NK-92 treated with Interleukin-12 subunit alpha and Interleukin-12 subunit beta, amount 100 ng/mL, for 24 hours (cell line): ENCODE measurements around the gene MFSD6L.
"Not testable (repeated sequence)": the region's sequence is repeated elsewhere in the genome, so short reads cannot be mapped to it uniquely, and the experiment has no call there.

ENCODE experiments used
- DNase-seq: peaks from one replicate; lab custom pipeline; 2025; lab: John Stamatoyannopoulos, UW

The MFSD6L gene

GRCh38 chr17:8825802-8826201 is 26.6 kb upstream of the MFSD6L start:
- DNase-seq, result no peak

GRCh38 chr17:8823279-8823678 is 24.1 kb upstream of the MFSD6L start:
- DNase-seq, result no peak

GRCh38 chr17:8822401-8823035 is 23.4 kb upstream of the MFSD6L start:
- DNase-seq, result no peak

- no peak for DNase-seq
These were observed 22.4 kb upstream of the MFSD6L start for GRCh38 chr17:8821446-8822105.

GRCh38 chr17:8820311-8821010 is 21.3 kb upstream of the MFSD6L start:
- DNase-seq, result no peak

- DNase-seq, result no peak
These were observed 19.6 kb upstream of the MFSD6L start for GRCh38 chr17:8818654-8819330.

- DNase-seq, result no peak
These were observed 18.9 kb upstream of the MFSD6L start for GRCh38 chr17:8818047-8818446.

GRCh38 chr17:8806926-8807550 is 7.9 kb upstream of the MFSD6L start:
- no peak for DNase-seq

GRCh38 chr17:8806253-8806925 is 7.2 kb upstream of the MFSD6L start:
- DNase-seq, result no peak

GRCh38 chr17:8805396-8805795 is 6.2 kb upstream of the MFSD6L start:
- not testable (repeated sequence) for DNase-seq

- no peak for DNase-seq
These were observed 4.6 kb upstream of the MFSD6L start for GRCh38 chr17:8803531-8804420.

GRCh38 chr17:8801135-8801840 is 2.1 kb upstream of the MFSD6L start:
- DNase-seq, result no peak

GRCh38 chr17:8800656-8801055 is 1.5 kb upstream of the MFSD6L start:
- no peak for DNase-seq

GRCh38 chr17:8799570-8800212 is 526 bp upstream of the MFSD6L start:
- DNase-seq, result no peak

GRCh38 chr17:8798176-8798845 is 854 bp downstream of the MFSD6L start:
- no peak for DNase-seq

- DNase-seq, result no peak
These were observed 1.5 kb downstream of the MFSD6L start for GRCh38 chr17:8797621-8798175.

- DNase-seq, result no peak
These were observed 4.5 kb downstream of the MFSD6L start for GRCh38 chr17:8794636-8795035.

GRCh38 chr17:8793649-8794048 is 5.5 kb downstream of the MFSD6L start:
- no peak for DNase-seq

GRCh38 chr17:8792646-8793045 is 6.5 kb downstream of the MFSD6L start:
- DNase-seq, result no peak
